ENCODE measurements around the gene CCR5AS.

CCR5AS gene

DNA sequence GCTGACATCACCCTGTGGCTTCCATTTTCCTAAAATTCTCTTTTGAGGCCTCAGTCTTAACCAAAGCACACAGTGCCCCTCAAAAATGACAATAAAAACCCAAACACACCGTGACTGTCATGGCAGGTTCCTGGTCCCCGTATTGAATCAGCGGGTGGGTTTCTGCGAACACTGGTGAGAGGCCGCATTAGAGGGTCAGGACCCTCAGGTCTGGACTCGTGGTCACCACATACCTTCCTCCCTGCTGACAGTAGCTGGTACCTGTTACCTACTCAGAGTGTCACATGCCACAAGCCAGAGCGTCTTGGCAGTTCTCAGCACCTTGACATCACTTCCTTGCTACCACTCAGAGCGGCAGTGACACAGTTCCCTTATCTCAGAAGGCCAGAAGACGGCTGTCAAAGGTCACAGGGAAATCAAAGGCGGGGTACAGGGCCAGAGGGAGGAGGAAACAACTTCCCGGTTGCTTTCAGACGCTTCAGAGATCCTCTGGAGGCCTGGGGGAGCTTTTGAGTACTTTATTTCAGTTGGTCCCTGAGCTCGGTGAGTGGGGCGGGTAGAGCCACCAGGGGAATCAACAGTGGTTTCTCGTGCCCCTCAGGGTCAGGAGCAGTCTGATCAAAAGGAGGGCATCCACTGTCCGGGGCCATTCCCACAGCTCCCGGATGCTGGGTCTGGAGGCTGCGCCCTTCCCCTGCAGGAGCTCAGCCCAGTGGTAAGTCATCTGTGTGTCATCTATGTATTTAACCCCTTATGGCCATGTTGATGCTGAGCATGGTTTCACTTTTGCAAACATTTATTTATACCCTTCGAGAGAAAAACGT lies at the start of gene CCR5AS, which contains the start of gene CCRL2:
CCR5AS (minus strand) TSS at position 279 of the 824 bp plus-strand sequence.
CCRL2 (plus strand) TSS at position 472 of the 824 bp plus-strand sequence. CDS start 821 bp downstream, outside the sequence.
- no peak within 1 kb of the TSS for H3K9ac ChIP-seq (ENCODE audit: low read depth, low read length)

DNA sequence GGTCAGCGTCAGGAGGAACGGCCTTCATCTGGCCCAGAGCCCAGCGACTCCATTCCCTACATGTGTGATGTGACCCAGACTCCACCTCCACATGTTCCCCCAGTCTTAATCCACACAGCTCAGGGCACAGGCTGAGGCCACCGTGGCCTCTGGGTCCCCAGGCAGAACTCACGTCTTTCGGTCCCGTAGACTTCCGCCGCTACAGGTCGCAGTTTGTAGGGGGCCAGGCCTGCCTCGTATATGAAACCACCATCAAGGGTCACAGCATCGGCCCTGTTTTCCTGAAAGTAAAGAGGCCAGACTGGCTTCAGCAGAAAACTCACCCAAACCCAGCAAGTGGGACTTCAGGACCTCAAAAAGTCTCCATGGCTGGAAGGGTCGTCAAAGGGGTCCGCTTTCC lies 49.3 kb upstream of the CCR5AS start:
- Histone ChIP-seq H3K36me3 (ENCODE audit: control insufficient read depth, insufficient read depth, low read length) (no peaks in the 10 kb centered on the region), H3K9ac (ENCODE audit: low read depth, low read length) (no peak overlapping the region), H3K4me1 (ENCODE audit: control insufficient read depth, insufficient read depth, low read length) (no peaks in the 10 kb centered on the region), H3K27me3 (ENCODE audit: control insufficient read depth, insufficient read depth, low read length) (no peaks in the 10 kb centered on the region), H3K4me3 (ENCODE audit: low read depth, low read length) (no peak overlapping the region), H3K9me3 (ENCODE audit: control insufficient read depth, insufficient read depth, low read length) (no peaks in the 10 kb centered on the region)

More for the DNA sequence above, at the start of gene CCR5AS, which contains the start of gene CCRL2:
- H3K4me3 ChIP-seq (ENCODE audit: low read depth, low read length): no peak within 1 kb of the TSS
- H3K4me1 ChIP-seq (ENCODE audit: control insufficient read depth, insufficient read depth, low read length): no peaks in the 10 kb centered on the region
- H3K36me3 ChIP-seq (ENCODE audit: control insufficient read depth, insufficient read depth, low read length): no peaks in the 10 kb centered on the region
- H3K9me3 ChIP-seq (ENCODE audit: control insufficient read depth, insufficient read depth, low read length): no peaks in the 10 kb centered on the region
- no peaks in the 10 kb centered on the region for H3K27me3 ChIP-seq (ENCODE audit: control insufficient read depth, insufficient read depth, low read length)

DNA sequence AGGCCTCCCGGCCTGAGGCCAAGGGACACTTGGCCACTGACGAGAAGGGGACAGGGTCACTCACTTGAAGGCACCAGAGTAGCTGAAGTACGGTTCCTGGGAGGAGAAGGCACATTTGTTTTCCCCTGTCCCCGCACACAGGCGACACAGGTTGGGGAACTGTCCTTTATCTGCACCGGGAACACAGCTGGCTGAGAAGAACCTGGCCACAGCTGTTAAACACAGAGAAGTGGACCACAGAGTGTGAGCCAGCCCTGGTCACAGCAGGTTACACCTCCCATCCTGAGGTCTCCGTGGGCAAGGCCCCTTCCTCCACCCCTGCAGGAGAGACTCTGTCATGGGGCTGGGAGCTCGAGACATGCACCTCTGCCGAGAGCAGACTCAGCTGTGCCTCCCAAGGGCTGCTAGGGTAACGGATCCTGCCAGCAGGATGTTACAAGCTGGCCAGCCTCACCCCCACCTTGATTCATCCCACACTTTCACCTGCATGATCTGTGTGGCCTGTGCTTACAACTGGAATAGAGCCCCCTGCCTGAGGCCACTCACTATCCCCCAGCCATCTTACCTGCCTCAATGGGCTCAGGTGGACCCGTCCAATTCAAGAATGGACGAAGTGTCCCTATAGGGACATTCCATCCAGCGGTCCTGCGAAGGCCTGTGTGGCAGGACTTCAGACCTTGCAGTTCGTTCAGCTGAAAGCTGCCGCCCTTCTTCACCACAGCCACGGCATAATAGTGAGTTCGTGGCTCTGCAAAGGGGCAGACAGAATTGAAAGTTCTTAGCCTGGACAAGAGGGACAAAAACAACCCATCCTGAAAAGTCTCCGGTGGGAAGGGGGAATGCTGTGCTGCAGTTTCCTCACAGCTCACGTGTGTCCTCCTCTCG lies 48.6 kb upstream of the CCR5AS start:
- H3K36me3 ChIP-seq (ENCODE audit: control insufficient read depth, insufficient read depth, low read length): no peaks in the 10 kb centered on the region
- H3K4me3 ChIP-seq (ENCODE audit: low read depth, low read length): no peak overlapping the region
- H3K9me3 ChIP-seq (ENCODE audit: control insufficient read depth, insufficient read depth, low read length): no peaks in the 10 kb centered on the region
- H3K27me3 ChIP-seq (ENCODE audit: control insufficient read depth, insufficient read depth, low read length): no peaks in the 10 kb centered on the region
- H3K4me1 ChIP-seq (ENCODE audit: control insufficient read depth, insufficient read depth, low read length): no peaks in the 10 kb centered on the region
- no peak overlapping the region for H3K9ac ChIP-seq (ENCODE audit: low read depth, low read length)

DNA sequence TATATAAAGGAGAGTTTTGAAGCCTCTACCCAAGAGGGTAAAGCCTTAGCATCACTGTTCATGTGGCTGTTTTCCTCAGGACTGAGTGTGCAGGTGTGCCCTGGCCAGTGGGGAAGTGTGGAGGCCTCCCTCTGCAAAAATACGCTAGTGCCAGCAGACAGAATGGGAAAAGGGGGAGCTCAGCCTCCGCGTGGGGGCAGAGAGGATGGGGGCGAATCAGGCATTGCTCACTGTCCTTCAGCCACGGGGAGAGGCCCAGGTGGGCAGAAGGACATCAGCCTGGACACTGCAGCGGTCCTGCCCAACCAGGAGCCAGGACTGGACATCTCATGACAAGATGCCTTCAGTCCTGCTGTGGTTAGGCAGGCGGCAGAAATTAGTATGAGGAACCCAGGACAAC lies 47.7 kb upstream of the CCR5AS start:
- Histone ChIP-seq H3K36me3 (ENCODE audit: control insufficient read depth, insufficient read depth, low read length) (no peaks in the 10 kb centered on the region), H3K9ac (ENCODE audit: low read depth, low read length) (no peak overlapping the region), H3K4me3 (ENCODE audit: low read depth, low read length) (no peak overlapping the region), H3K27me3 (ENCODE audit: control insufficient read depth, insufficient read depth, low read length) (no peaks in the 10 kb centered on the region), H3K9me3 (ENCODE audit: control insufficient read depth, insufficient read depth, low read length) (no peaks in the 10 kb centered on the region), H3K4me1 (ENCODE audit: control insufficient read depth, insufficient read depth, low read length) (no peaks in the 10 kb centered on the region)

DNA sequence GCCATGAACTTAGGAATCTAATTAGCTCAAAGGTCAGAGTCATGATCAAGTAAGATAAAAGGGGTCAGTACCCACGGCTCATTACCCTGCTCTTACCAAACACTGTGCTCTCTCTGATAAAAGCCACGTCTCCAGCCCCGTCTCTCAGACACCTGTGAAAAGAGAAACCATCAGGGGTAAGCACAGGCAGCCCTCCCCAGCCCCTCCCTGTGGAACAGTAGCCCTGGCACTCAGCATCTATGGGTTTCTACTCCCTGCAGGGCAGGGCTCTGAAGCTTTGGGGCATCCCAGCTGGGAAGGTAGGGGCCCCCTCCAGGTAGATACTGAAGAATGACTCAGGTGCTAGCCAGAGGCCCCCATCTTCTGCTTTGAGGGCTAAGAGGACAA lies 47.3 kb upstream of the CCR5AS start:
- Histone ChIP-seq H3K9me3 (ENCODE audit: control insufficient read depth, insufficient read depth, low read length) (no peaks in the 10 kb centered on the region), H3K4me1 (ENCODE audit: control insufficient read depth, insufficient read depth, low read length) (no peaks in the 10 kb centered on the region), H3K27me3 (ENCODE audit: control insufficient read depth, insufficient read depth, low read length) (no peaks in the 10 kb centered on the region), H3K36me3 (ENCODE audit: control insufficient read depth, insufficient read depth, low read length) (no peaks in the 10 kb centered on the region), H3K4me3 (ENCODE audit: low read depth, low read length) (no peak overlapping the region), H3K9ac (ENCODE audit: low read depth, low read length) (no peak overlapping the region)

DNA sequence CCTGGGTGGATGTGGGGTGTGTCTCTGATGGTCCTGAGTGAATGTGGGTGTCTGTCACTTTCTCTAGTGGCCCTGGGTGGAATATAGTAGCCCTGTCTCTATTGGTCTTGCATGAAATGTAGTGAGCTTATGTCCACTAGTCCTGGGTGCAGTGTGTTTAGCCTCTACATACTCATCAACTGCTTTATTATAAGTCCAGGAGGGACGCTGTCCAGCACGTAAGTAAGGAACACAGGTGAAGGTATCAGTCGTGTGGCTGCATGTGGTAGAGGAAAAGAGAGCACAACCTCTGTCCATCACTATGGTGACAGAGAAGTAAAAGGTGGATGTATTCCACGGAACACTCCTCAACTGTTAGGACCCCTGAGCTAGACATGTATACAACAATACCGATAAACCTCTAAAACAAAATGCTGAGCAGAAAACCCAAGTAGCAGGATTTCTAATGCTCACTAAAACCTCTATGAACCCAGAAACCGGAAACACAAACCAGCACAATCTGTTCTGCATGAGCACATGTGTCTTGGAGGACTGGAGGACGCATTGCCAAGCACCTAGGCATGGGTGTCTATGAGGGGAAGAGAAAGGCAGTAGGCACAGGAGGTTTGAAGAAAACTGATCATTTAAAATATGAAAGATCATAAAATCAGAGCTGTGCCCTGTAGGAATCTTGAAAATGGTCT lies 46.8 kb upstream of the CCR5AS start:
- Histone ChIP-seq H3K9ac (ENCODE audit: low read depth, low read length) (no peak overlapping the region), H3K27me3 (ENCODE audit: control insufficient read depth, insufficient read depth, low read length) (no peaks in the 10 kb centered on the region), H3K36me3 (ENCODE audit: control insufficient read depth, insufficient read depth, low read length) (no peaks in the 10 kb centered on the region), H3K4me1 (ENCODE audit: control insufficient read depth, insufficient read depth, low read length) (no peaks in the 10 kb centered on the region), H3K9me3 (ENCODE audit: control insufficient read depth, insufficient read depth, low read length) (no peaks in the 10 kb centered on the region), H3K4me3 (ENCODE audit: low read depth, low read length) (no peak overlapping the region)

DNA sequence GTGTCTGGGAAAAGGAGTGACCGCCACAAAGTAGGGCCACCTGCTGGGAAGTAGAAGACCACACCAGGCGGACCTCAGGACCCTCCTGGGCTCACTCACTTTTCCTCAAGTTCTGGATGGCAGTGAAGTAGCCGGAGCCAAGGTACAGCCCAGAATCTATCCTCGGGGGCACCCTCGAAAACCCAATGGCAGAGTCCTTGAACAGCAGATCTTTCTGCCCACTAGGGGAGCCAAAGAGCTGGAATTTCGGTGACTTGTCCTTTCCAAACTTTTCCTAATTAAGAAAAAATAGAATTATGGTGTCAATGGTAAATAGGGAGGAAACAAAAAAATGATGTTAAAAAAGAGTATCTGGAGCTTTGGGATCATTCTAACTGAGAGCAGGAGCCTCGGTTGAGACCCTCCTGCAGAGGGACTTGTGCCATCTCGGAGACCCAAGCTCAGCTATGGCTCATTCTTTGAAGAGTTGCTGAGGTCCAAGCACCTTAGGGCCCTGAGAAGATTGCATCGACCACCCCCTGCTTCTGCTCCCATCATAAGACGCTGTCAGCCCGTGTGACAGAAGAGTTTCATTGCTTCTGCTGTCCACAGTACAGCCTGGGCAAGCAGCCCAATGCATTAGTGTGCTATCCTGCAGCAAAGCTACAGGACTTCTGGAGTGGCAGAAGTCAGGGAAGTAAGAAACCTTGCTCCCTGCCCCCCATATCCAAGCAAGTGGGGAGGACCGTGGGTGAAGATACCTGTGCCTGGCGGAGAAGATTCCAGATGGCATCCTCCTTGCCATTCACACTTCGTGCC lies 43.1 kb upstream of the CCR5AS start:
- H3K9ac ChIP-seq (ENCODE audit: low read depth, low read length): no peak overlapping the region
- H3K9me3 ChIP-seq (ENCODE audit: control insufficient read depth, insufficient read depth, low read length): no peaks in the 10 kb centered on the region
- no peaks in the 10 kb centered on the region for H3K4me1 ChIP-seq (ENCODE audit: control insufficient read depth, insufficient read depth, low read length)
- no peaks in the 10 kb centered on the region for H3K36me3 ChIP-seq (ENCODE audit: control insufficient read depth, insufficient read depth, low read length)
- no peak overlapping the region for H3K4me3 ChIP-seq (ENCODE audit: low read depth, low read length)
- H3K27me3 ChIP-seq (ENCODE audit: control insufficient read depth, insufficient read depth, low read length): no peaks in the 10 kb centered on the region

DNA sequence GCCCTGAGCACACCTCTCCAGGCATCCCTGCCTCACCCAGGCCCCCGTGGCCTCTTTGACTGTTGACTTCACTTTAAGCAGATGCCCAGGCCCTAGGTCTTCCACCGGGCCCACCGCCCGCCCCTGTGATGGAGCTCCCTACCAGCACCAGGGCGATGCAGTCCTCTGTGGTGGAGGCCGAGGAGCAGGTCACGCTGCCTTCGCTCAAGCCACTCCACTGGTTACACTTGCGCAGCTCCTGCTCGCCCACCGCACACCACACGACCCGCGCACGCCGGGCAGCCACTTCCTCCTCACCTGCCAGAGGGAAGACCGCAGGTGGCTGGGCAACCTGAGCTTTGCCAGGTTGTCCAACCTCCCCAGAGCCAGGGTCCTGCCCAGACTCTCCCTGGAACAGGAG lies 41.9 kb upstream of the CCR5AS start:
- H3K4me3 ChIP-seq (ENCODE audit: low read depth, low read length): no peak overlapping the region
- no peak overlapping the region for H3K9ac ChIP-seq (ENCODE audit: low read depth, low read length)
- no peaks in the 10 kb centered on the region for H3K4me1 ChIP-seq (ENCODE audit: control insufficient read depth, insufficient read depth, low read length)
- no peaks in the 10 kb centered on the region for H3K27me3 ChIP-seq (ENCODE audit: control insufficient read depth, insufficient read depth, low read length)
- H3K36me3 ChIP-seq (ENCODE audit: control insufficient read depth, insufficient read depth, low read length): no peaks in the 10 kb centered on the region
- no peaks in the 10 kb centered on the region for H3K9me3 ChIP-seq (ENCODE audit: control insufficient read depth, insufficient read depth, low read length)

DNA sequence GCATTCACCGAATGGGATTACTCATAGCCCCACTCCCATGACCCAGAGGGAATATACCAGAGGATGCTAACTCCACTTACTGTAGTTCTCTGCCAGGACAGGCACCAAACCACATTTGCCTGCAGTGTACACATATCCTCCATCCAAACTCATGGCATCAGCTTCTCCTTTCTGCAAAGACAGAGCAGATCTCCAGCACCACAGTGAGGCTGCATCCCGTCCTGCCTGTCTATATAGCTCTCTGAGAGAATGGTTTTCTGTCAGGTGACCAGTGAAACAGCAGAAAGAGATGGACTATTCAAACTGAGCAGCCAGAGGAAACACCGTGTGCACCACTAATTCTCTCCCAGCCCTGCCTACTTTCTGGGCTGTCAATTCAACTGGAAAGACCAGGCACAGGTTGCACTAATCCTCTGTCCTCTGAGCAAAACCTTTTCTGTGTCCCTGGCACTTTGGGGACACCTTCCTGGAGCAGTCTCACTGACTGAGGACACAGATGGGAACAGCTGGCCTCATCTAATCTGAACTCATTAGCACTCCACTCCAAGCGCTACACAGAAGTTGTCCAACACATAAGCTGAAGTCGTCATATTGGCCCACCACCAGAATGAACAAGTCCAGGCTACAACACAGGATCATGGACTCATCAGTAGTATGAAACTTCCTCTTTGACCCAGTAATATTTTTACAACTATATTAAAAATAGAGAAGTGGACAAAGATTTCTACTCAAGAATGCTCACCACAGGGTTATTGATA lies 40.5 kb upstream of the CCR5AS start:
- H3K9me3 ChIP-seq (ENCODE audit: control insufficient read depth, insufficient read depth, low read length): no peaks in the 10 kb centered on the region
- no peak overlapping the region for H3K4me3 ChIP-seq (ENCODE audit: low read depth, low read length)
- no peaks in the 10 kb centered on the region for H3K36me3 ChIP-seq (ENCODE audit: control insufficient read depth, insufficient read depth, low read length)
- no peaks in the 10 kb centered on the region for H3K4me1 ChIP-seq (ENCODE audit: control insufficient read depth, insufficient read depth, low read length)
- no peaks in the 10 kb centered on the region for H3K27me3 ChIP-seq (ENCODE audit: control insufficient read depth, insufficient read depth, low read length)
- no peak overlapping the region for H3K9ac ChIP-seq (ENCODE audit: low read depth, low read length)

DNA sequence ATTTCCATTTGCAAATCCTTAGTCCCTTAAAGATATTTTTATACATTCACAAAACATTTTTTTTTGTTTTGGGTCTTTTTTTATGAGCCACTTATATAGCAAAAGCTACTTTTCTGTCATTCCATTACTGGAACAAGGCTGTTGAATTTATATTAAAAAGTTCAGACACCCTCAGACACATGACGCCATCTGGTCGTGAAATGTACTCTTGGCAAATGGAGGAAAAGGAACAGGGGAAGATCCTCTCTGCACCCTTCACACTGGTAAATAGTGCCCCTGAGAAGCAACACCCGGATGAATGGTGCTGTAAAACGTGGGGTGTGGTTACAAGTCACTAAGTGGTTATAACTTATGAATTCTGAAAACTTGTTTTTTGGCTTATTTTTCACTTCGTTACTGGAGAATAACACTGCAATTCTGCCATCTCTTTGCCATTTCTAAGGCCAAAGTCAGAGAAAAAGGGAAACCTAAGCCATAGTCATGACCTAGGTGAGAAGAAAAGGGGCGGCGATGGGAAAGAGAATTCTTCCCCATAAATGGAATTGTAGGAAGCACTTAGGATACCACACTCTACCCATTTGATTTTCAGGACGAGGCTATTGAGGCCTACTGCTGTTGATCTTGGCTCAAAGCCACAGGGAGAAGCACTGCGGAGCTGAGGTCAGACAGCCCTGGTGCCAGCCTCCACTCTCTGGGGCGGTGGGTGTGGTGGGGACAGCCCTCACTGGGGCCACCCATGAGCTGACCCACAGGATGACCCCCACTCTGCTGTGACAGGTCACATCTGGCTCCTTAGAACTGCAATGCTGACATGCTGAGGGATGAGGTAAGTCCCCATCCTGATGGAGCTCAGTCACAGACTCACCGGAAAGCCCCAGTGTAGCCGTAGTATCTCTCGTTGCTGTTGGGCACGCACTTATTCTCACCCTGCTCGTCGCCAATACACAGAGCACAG lies 36.0 kb upstream of the CCR5AS start:
- Histone ChIP-seq H3K9ac (ENCODE audit: low read depth, low read length) (no peak overlapping the region), H3K27me3 (ENCODE audit: control insufficient read depth, insufficient read depth, low read length) (no peaks in the 10 kb centered on the region), H3K4me3 (ENCODE audit: low read depth, low read length) (no peak overlapping the region), H3K9me3 (ENCODE audit: control insufficient read depth, insufficient read depth, low read length) (no peaks in the 10 kb centered on the region), H3K4me1 (ENCODE audit: control insufficient read depth, insufficient read depth, low read length) (peaks cover 7% of the 10 kb centered on the region), H3K36me3 (ENCODE audit: control insufficient read depth, insufficient read depth, low read length) (no peaks in the 10 kb centered on the region)
